Measurements from ENCODE around the gene RBM10.

DNA sequence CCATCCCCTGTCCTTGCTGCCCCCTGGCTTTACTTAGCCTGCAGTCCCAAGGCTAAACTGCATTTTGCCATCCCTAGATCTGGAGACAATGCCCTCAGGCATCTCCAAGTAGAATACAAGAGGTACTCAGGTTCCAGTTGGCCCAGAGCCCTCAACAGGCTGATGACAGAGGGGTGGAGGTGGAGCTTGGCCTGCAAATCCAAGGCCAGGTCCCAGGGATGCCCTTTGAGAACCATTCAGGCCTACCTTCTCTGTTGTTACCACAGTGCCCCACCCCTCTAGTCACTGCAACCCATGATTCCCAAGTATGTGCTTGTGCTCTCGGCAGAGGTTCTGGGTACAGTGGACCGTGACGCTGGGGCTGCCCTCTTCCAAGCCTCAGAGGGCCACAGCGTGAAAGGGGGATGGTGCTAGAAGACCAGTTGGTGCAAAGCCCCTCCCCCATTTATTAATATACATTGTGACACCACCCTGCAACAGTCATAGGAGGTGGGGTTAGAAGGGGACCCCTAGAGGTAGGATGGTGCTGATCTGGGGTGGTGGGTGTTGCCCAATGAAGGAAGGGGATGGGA is 42.2 kb downstream of the RBM10 start:
- TF ChIP-seq, protein P1, sequence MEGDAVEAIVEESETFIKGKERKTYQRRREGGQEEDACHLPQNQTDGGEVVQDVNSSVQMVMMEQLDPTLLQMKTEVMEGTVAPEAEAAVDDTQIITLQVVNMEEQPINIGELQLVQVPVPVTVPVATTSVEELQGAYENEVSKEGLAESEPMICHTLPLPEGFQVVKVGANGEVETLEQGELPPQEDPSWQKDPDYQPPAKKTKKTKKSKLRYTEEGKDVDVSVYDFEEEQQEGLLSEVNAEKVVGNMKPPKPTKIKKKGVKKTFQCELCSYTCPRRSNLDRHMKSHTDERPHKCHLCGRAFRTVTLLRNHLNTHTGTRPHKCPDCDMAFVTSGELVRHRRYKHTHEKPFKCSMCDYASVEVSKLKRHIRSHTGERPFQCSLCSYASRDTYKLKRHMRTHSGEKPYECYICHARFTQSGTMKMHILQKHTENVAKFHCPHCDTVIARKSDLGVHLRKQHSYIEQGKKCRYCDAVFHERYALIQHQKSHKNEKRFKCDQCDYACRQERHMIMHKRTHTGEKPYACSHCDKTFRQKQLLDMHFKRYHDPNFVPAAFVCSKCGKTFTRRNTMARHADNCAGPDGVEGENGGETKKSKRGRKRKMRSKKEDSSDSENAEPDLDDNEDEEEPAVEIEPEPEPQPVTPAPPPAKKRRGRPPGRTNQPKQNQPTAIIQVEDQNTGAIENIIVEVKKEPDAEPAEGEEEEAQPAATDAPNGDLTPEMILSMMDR (IDR thresholded peaks at IDR 0.05): no peak
- no peak for TF ChIP-seq POLR2A (IDR thresholded peaks at IDR 0.05)
